ENCODE measurements around the gene BRSK1. TPM values are rescaled to one million over a fixed set of nuclear protein-coding genes. Genes with fewer than 3 reads are reported as not detected.
A peak's percentile ranks its signal among the peaks of the same experiment; 100 is the strongest.

Gene BRSK1
- polyA plus RNA-seq, 2 of the 4 experiments (the other 2 are of a cell fraction): 5.4 to 6.6 TPM

DNA sequence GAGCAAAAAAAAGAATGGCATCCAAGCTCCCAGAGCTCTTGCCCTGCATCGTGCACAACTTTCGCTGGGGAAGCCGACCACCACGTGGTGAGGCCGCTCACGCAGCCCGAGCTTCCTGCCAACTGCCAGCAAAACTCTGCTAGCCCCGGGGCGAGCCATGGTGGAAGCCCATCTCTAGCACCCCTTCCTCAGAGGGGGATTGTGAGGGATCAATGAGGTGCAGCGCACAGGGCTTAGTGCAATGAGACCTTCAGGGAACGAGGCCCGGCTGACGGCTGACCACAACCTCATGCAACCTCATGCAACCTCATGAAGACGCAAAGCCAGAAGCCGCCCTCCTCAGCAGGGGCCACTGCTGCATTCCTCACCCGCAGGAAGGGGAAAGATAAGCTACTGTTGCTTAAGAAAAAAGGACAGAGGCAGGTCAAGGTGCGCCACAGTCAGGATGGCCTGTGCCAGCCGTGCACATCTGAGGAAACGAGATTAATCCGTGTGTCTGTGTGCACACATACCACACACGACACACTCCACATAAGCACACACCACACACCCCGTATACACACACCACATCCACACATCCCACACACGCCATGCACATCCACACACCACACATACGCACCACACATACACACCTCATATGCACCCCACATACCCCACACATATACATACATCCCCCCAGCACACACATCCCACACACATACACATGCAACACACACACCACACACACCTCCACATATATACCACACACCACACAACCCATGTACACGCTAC lies 13.4 kb upstream of the BRSK1 start:
- ATAC-seq (peak in 1 of 2 experiments; percentile 7; a peak in 1 of 6 replicates), DNase-seq (ENCODE audit: low read depth in 1 of 2, low spot score in 1 of 2) (no peak), FAIRE-seq (no peak)
- Histone ChIP-seq H3K4me2 (no peak overlapping the region), H3K27ac (no peak overlapping the region), H3K9me3 (peaks cover 9% of the 10 kb centered on the region; the same call in 2 of the 3 replicates), H3K4me3 (no peak overlapping the region), H3K4me1 (no peaks in the 10 kb centered on the region)
- 94% methylated on average over 25 of the region's 25 CpGs for WGBS (ENCODE audit: missing lambda C conversion rate)
- ChIA-PET POLR2A (interaction anchor here (1.4 kb wide), 1 partner anchor 11 kb away, joined by 5 read pairs; the partner anchor contains the start of gene PPP6R1), CTCF (interaction anchor here (0.9 to 2.2 kb wide), 7 partner anchors 9 to 197 kb away, joined by 3 to 7 read pairs (median 4); partner anchors contain the start of gene TMEM238)
- TF ChIP-seq TFCP2L1 (CRISPR knock-in tag; IDR thresholded peaks at IDR 0.05) (no peak), EHF (CRISPR knock-in tag; IDR thresholded peaks at IDR 0.05) (no peak), SREBF2 (IDR thresholded peaks at IDR 0.05) (no peak), HEYL (CRISPR knock-in tag; IDR thresholded peaks at IDR 0.05) (no peak), RARB (CRISPR knock-in tag; IDR thresholded peaks at IDR 0.05) (no peak), BHLHE40 (IDR thresholded peaks at IDR 0.05; ENCODE audit: low read depth, low read length) (no peak), PHF8 (IDR thresholded peaks at IDR 0.05; ENCODE audit: borderline replicate concordance, low read depth) (no peak), EHMT2 (IDR thresholded peaks at IDR 0.05; ENCODE audit: low read depth) (no peak), ELK1 (IDR thresholded peaks at IDR 0.05; ENCODE audit: low read depth, low read length) (no peak), CHD4 (IDR thresholded peaks at IDR 0.05; ENCODE audit: borderline replicate concordance) (no peak), CBX2 (IDR thresholded peaks at IDR 0.05; ENCODE audit: borderline replicate concordance, low read depth) (no peak), NPAS2 (CRISPR knock-in tag; IDR thresholded peaks at IDR 0.05; ENCODE audit: borderline replicate concordance) (no peak), FOSB (CRISPR knock-in tag; IDR thresholded peaks at IDR 0.05) (no peak), ZFP36 (IDR thresholded peaks at IDR 0.05; ENCODE audit: borderline replicate concordance, partially characterized antibody) (no peak), FOXS1 (CRISPR knock-in tag; IDR thresholded peaks at IDR 0.05) (no peak)
- TF ChIP-seq, protein P1, sequence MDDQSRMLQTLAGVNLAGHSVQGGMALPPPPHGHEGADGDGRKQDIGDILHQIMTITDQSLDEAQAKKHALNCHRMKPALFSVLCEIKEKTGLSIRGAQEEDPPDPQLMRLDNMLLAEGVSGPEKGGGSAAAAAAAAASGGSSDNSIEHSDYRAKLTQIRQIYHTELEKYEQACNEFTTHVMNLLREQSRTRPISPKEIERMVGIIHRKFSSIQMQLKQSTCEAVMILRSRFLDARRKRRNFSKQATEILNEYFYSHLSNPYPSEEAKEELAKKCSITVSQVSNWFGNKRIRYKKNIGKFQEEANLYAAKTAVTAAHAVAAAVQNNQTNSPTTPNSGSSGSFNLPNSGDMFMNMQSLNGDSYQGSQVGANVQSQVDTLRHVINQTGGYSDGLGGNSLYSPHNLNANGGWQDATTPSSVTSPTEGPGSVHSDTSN (IDR thresholded peaks at IDR 0.05): no peak

GRCh38 chr19:55272142-55272541 lies 11.7 kb upstream of the BRSK1 start:
- DNase-seq (ENCODE audit: low read depth in 1 of 2, low spot score in 1 of 2): no peak
- no peak for FAIRE-seq
- ATAC-seq: peak in 1 of 2 experiments; percentile 12; a peak in 1 of 6 replicates
- ChIA-PET POLR2A (no interaction called here), CTCF (interaction anchor here (1.2 to 7.9 kb wide), 3 partner anchors 11 to 131 kb away, joined by 3 to 44 read pairs (median 4); partner anchors contain the start of gene PPP6R1)
- no peak for TF ChIP-seq RAD21 (conservative IDR thresholded peaks at IDR 0.05 in 1 of 2, IDR thresholded peaks at IDR 0.05 in 1 of 2)
- H3K4me1 ChIP-seq: no peaks in the 10 kb centered on the region
- WGBS (ENCODE audit: missing lambda C conversion rate): 95% methylated on average over 18 of the region's 18 CpGs
- no peak overlapping the region for H3K4me3 ChIP-seq
- H3K4me2 ChIP-seq: no peak overlapping the region
- peaks cover under 1% of the 10 kb centered on the region; the same call in 1 of the 3 replicates for H3K9me3 ChIP-seq
- no peak overlapping the region for H3K27ac ChIP-seq

- ATAC-seq (no peak), DNase-seq (ENCODE audit: low read depth in 1 of 2, low spot score in 1 of 2) (no peak), FAIRE-seq (no peak)
- 94% methylated on average over 17 of the region's 36 CpGs for WGBS (ENCODE audit: missing lambda C conversion rate)
- H3K4me2 ChIP-seq: no peak overlapping the region
- CTCF ChIA-PET: interaction anchor here (1.1 to 7.9 kb wide), 3 partner anchors 13 to 230 kb away, joined by 3 to 44 read pairs (median 3); partner anchors contain the start of genes PPP6R1 and TMEM238
- TF ChIP-seq HOXB5 (CRISPR knock-in tag; IDR thresholded peaks at IDR 0.05): no peak
- TF ChIP-seq HDAC2 (IDR thresholded peaks at IDR 0.05): no peak
- no peak for TF ChIP-seq HEYL (CRISPR knock-in tag; IDR thresholded peaks at IDR 0.05)
- TF ChIP-seq ZC3H11A (IDR thresholded peaks at IDR 0.05): no peak
- H3K9me3 ChIP-seq: no peaks in the 10 kb centered on the region
- no peak overlapping the region for H3K27ac ChIP-seq
- H3K4me3 ChIP-seq: no peak overlapping the region
- peaks cover 8% of the 10 kb centered on the region; the same call in 1 of the 3 replicates for H3K4me1 ChIP-seq
- POLR2A ChIA-PET: no interaction called here
These were observed 9.7 kb upstream of the BRSK1 start for GRCh38 chr19:55273978-55274707.

Measured in A549 (cell line).